ENCODE results near the gene IFT88. TPM values are rescaled to one million over a fixed set of nuclear protein-coding genes. Genes with fewer than 3 reads are reported as not detected.

The IFT88 gene
- polyA plus RNA-seq, 1 donor from 2014 or later = 32.7 TPM

DNA sequence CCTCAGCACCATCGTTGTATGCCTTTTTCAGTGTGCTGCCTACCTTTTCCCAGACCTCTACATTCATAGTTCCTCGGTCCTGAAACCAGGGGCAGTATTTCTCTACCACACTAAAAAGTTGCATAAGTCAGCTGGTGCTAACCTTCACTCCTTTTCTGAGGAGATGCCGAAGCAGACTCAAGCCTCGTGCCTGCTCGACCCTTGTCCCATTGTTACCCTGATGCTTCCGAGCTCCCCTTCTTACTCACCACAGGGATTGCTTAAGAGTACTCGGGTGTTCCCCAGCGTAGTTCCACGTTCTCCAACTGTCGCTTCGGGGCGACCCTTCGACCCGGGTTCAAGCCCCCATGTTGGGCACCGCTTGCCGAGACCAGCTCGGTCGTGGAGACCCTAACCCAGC lies 117.6 kb downstream of the IFT88 start:
- Histone ChIP-seq H3K9ac (ENCODE audit: low read length) (no peak overlapping the region), H3K79me2 (replicated peaks; ENCODE audit: insufficient read depth, low read length) (no peaks in the 10 kb centered on the region), H3K36me3 (ENCODE audit: insufficient read depth, low read length) (no peaks in the 10 kb centered on the region), H3K4me2 (ENCODE audit: low read length) (no peak overlapping the region), H4K20me1 (ENCODE audit: insufficient read depth) (no peaks in the 10 kb centered on the region), H2AFZ (ENCODE audit: low read depth, low read length) (no peak overlapping the region), H3K27ac (ENCODE audit: low read length) (no peak overlapping the region), H3K27me3 (ENCODE audit: insufficient read depth, low read depth, low read length) (no peaks in the 10 kb centered on the region), H3K4me3 (ENCODE audit: low read length) (no peak overlapping the region), H3K9me3 (ENCODE audit: low read length) (no peaks in the 10 kb centered on the region), H3K9me2 (ENCODE audit: insufficient read depth, low read length) (no peaks in the 10 kb centered on the region), H3F3A (ENCODE audit: insufficient read depth, low read length, poor library complexity, severe bottlenecking) (no peaks in the 10 kb centered on the region)
- no peak for TF ChIP-seq RAD21 (conservative IDR thresholded peaks at IDR 0.05)
- no peak for TF ChIP-seq POLR2AphosphoS5 (IDR thresholded peaks at IDR 0.05)
- TF ChIP-seq EP300 (conservative IDR thresholded peaks at IDR 0.05; ENCODE audit: poor library complexity, severe bottlenecking) = no peak
- no peak for TF ChIP-seq TAF1 (IDR thresholded peaks at IDR 0.05; ENCODE audit: low read depth)
- TF ChIP-seq, protein P1, sequence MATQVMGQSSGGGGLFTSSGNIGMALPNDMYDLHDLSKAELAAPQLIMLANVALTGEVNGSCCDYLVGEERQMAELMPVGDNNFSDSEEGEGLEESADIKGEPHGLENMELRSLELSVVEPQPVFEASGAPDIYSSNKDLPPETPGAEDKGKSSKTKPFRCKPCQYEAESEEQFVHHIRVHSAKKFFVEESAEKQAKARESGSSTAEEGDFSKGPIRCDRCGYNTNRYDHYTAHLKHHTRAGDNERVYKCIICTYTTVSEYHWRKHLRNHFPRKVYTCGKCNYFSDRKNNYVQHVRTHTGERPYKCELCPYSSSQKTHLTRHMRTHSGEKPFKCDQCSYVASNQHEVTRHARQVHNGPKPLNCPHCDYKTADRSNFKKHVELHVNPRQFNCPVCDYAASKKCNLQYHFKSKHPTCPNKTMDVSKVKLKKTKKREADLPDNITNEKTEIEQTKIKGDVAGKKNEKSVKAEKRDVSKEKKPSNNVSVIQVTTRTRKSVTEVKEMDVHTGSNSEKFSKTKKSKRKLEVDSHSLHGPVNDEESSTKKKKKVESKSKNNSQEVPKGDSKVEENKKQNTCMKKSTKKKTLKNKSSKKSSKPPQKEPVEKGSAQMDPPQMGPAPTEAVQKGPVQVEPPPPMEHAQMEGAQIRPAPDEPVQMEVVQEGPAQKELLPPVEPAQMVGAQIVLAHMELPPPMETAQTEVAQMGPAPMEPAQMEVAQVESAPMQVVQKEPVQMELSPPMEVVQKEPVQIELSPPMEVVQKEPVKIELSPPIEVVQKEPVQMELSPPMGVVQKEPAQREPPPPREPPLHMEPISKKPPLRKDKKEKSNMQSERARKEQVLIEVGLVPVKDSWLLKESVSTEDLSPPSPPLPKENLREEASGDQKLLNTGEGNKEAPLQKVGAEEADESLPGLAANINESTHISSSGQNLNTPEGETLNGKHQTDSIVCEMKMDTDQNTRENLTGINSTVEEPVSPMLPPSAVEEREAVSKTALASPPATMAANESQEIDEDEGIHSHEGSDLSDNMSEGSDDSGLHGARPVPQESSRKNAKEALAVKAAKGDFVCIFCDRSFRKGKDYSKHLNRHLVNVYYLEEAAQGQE (IDR thresholded peaks at IDR 0.05; ENCODE audit: borderline replicate concordance) = no peak
- no peak for TF ChIP-seq MXI1 (conservative IDR thresholded peaks at IDR 0.05; ENCODE audit: poor library complexity, severe bottlenecking)
- TF ChIP-seq EZH2 (IDR thresholded peaks at IDR 0.05; ENCODE audit: borderline replicate concordance, insufficient read depth, low read length, poor library complexity, severe bottlenecking) = no peak
- TF ChIP-seq SMC3 (conservative IDR thresholded peaks at IDR 0.05; ENCODE audit: poor library complexity) = no peak
- TF ChIP-seq, protein P2, sequence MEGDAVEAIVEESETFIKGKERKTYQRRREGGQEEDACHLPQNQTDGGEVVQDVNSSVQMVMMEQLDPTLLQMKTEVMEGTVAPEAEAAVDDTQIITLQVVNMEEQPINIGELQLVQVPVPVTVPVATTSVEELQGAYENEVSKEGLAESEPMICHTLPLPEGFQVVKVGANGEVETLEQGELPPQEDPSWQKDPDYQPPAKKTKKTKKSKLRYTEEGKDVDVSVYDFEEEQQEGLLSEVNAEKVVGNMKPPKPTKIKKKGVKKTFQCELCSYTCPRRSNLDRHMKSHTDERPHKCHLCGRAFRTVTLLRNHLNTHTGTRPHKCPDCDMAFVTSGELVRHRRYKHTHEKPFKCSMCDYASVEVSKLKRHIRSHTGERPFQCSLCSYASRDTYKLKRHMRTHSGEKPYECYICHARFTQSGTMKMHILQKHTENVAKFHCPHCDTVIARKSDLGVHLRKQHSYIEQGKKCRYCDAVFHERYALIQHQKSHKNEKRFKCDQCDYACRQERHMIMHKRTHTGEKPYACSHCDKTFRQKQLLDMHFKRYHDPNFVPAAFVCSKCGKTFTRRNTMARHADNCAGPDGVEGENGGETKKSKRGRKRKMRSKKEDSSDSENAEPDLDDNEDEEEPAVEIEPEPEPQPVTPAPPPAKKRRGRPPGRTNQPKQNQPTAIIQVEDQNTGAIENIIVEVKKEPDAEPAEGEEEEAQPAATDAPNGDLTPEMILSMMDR (IDR thresholded peaks at IDR 0.05; ENCODE audit: poor library complexity, severe bottlenecking) = no peak

DNA sequence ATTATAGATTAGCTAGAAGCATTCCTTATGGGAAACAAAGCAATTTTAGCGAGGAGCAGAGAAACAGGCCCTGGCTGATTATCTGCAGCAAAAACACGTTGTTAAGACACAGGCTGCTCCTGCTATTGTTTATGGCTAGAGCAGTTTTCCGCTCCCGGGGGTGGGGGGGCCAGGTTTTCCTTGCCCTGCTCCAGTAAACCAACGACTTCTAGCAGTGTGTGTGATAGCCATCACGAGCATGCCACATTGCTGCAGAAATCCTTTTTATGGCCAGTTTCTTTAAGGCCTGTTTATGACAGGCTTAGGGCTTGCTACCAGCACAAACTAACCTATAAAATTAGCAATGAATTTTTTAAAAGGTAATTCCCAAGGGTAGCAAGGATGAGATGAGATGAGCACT lies 118.1 kb downstream of the IFT88 start:
- Histone ChIP-seq H3K4me2 (ENCODE audit: low read length) (no peak overlapping the region), H3K9me2 (ENCODE audit: insufficient read depth, low read length) (no peaks in the 10 kb centered on the region), H3K9ac (ENCODE audit: low read length) (no peak overlapping the region), H3K27ac (ENCODE audit: low read length) (no peak overlapping the region), H3K4me3 (ENCODE audit: low read length) (no peak overlapping the region), H2AFZ (ENCODE audit: low read depth, low read length) (no peak overlapping the region), H3F3A (ENCODE audit: insufficient read depth, low read length, poor library complexity, severe bottlenecking) (no peaks in the 10 kb centered on the region), H3K36me3 (ENCODE audit: insufficient read depth, low read length) (no peaks in the 10 kb centered on the region), H3K9me3 (ENCODE audit: low read length) (no peaks in the 10 kb centered on the region), H3K79me2 (replicated peaks; ENCODE audit: insufficient read depth, low read length) (no peaks in the 10 kb centered on the region), H3K27me3 (ENCODE audit: insufficient read depth, low read depth, low read length) (no peaks in the 10 kb centered on the region), H4K20me1 (ENCODE audit: insufficient read depth) (no peaks in the 10 kb centered on the region)
- TF ChIP-seq, protein P1 (IDR thresholded peaks at IDR 0.05; ENCODE audit: borderline replicate concordance) = no peak
- TF ChIP-seq MXI1 (conservative IDR thresholded peaks at IDR 0.05; ENCODE audit: poor library complexity, severe bottlenecking) (no peak), POLR2AphosphoS5 (IDR thresholded peaks at IDR 0.05) (no peak), TAF1 (IDR thresholded peaks at IDR 0.05; ENCODE audit: low read depth) (no peak), RAD21 (conservative IDR thresholded peaks at IDR 0.05) (no peak), EZH2 (IDR thresholded peaks at IDR 0.05; ENCODE audit: borderline replicate concordance, insufficient read depth, low read length, poor library complexity, severe bottlenecking) (no peak), EP300 (conservative IDR thresholded peaks at IDR 0.05; ENCODE audit: poor library complexity, severe bottlenecking) (no peak), SMC3 (conservative IDR thresholded peaks at IDR 0.05; ENCODE audit: poor library complexity) (no peak)
- TF ChIP-seq, protein P2 (IDR thresholded peaks at IDR 0.05; ENCODE audit: poor library complexity, severe bottlenecking) = no peak
